WTC11 (cell line): Measurements from ENCODE around the gene NKX3-2. TPM values are rescaled to one million over a fixed set of nuclear protein-coding genes. Genes with fewer than 3 reads are reported as not detected.

Source experiments
- ATAC-seq: fragments of 200-7000 bp; cut with Tn5 transposase; 2 replicates; pipeline ENCODE4 v1.10.0; 2021; ENCODE audit warnings: mild to moderate bottlenecking, moderate library complexity
- CTCF ChIA-PET: fragments of 300-600 bp; sonication (Branson Sonifier 250); formaldehyde crosslinking; loops from one replicate; lab custom pipeline; 2021; ENCODE audit warnings: antibody characterized with exemption; lab: Charles Lee
- POLR2A ChIA-PET: fragments of 350-600 bp; sonication (Branson Sonifier 250); formaldehyde crosslinking; loops from one replicate; lab custom pipeline; 2021; ENCODE audit warnings: antibody characterized with exemption; lab: Charles Lee
- DNase-seq: peaks from one replicate; pipeline ENCODE4 v3.0.0; 2021; ENCODE audit warnings: low spot score
- H3K27ac Mint-ChIP-seq: 2 replicates; pipeline ENCODE4 v1.8.0; 2021; ENCODE audit warnings: mixed read lengths
- H3K27me3 Mint-ChIP-seq: 2 replicates; pipeline ENCODE4 v1.8.0; 2021; ENCODE audit warnings: low read depth, mild to moderate bottlenecking, moderate library complexity, mixed read lengths
- H3K36me3 Mint-ChIP-seq: 2 replicates; pipeline ENCODE4 v1.8.0; 2021; ENCODE audit warnings: mixed read lengths
- H3K4me1 Mint-ChIP-seq: 2 replicates; pipeline ENCODE4 v1.8.0; 2022; ENCODE audit warnings: mixed read lengths
- H3K4me3 Mint-ChIP-seq: 2 replicates; pipeline ENCODE4 v1.8.0; 2021; ENCODE audit warnings: mild to moderate bottlenecking, moderate library complexity, mixed read lengths
- H3K9me3 Mint-ChIP-seq: 2 replicates; pipeline ENCODE4 v1.8.0; 2021; ENCODE audit warnings: mixed read lengths
- ATF1 ChIP-seq: sonication (generic); formaldehyde crosslinking; IDR thresholded peaks from 2 replicates; pipeline ENCODE4 v1.8.1; 2023; ENCODE audit warnings: mild to moderate bottlenecking, moderate library complexity, missing genetic modification reagents
- CDX4 ChIP-seq: fragments of 250-450 bp; sonication (Bioruptor Pico); IDR thresholded peaks from 2 replicates; pipeline ENCODE4 v1.9.0; 2021; ENCODE audit warnings: moderate library complexity, mild to moderate bottlenecking, inconsistent platforms, borderline replicate concordance
- CREB1 ChIP-seq: sonication (generic); formaldehyde crosslinking; IDR thresholded peaks from 2 replicates; pipeline ENCODE4 v1.8.0; 2023; ENCODE audit warnings: mild to moderate bottlenecking, missing genetic modification reagents
- CTCF ChIP-seq: fragments of 200-600 bp; IDR thresholded peaks from 2 replicates; pipeline ENCODE4 v1.8.0; 2022; ENCODE audit warnings: antibody characterized with exemption
- EMX1 ChIP-seq: fragments of 250-450 bp; sonication (Bioruptor Pico); IDR thresholded peaks from 2 replicates; pipeline ENCODE4 v1.8.0; 2021; ENCODE audit warnings: mild to moderate bottlenecking
- FOXJ3 ChIP-seq: sonication (generic); formaldehyde crosslinking; IDR thresholded peaks from 2 replicates; pipeline ENCODE4 v1.9.0; 2021; ENCODE audit warnings: missing genetic modification reagents, mild to moderate bottlenecking, borderline replicate concordance
- FOXK1 ChIP-seq: sonication (generic); formaldehyde crosslinking; IDR thresholded peaks from 2 replicates; pipeline ENCODE4 v1.8.0; 2022; ENCODE audit warnings: mild to moderate bottlenecking, moderate library complexity, missing genetic modification reagents
- KAT7 ChIP-seq: sonication (generic); formaldehyde crosslinking; IDR thresholded peaks from 2 replicates; pipeline ENCODE4 v1.8.1; 2023; ENCODE audit warnings: missing genetic modification reagents, mild to moderate bottlenecking, borderline replicate concordance
- MXD4 ChIP-seq: fragments of 250-450 bp; sonication (Bioruptor Pico); IDR thresholded peaks from 2 replicates; pipeline ENCODE4 v1.8.0; 2021; ENCODE audit warnings: mild to moderate bottlenecking, moderate library complexity, borderline replicate concordance
- RELA ChIP-seq: sonication (generic); formaldehyde crosslinking; IDR thresholded peaks from 2 replicates; pipeline ENCODE4 v1.8.1; 2022; ENCODE audit warnings: missing genetic modification reagents, mild to moderate bottlenecking, borderline replicate concordance
- ZNF121 ChIP-seq: sonication (generic); formaldehyde crosslinking; IDR thresholded peaks from 2 replicates; pipeline ENCODE4 v1.8.0; 2023; ENCODE audit warnings: missing genetic modification reagents
- ZNF263 ChIP-seq: sonication (generic); formaldehyde crosslinking; IDR thresholded peaks from 2 replicates; pipeline ENCODE4 v1.8.1; 2022; ENCODE audit warnings: low read depth, mild to moderate bottlenecking, moderate library complexity, missing genetic modification reagents
- ZNF317 ChIP-seq: sonication (generic); formaldehyde crosslinking; IDR thresholded peaks from 2 replicates; pipeline ENCODE4 v1.8.1; 2023; ENCODE audit warnings: low read depth, mild to moderate bottlenecking, moderate library complexity, missing genetic modification reagents, borderline replicate concordance
- total RNA-seq: library from RNA; stranded (reverse); gene quantifications from 3 replicates; pipeline ENCODE4 v1.2.3, GENCODE V29; 2021
- TF ChIP-seq, protein P1 (sequence below): sonication (generic); formaldehyde crosslinking; IDR thresholded peaks from 2 replicates; pipeline ENCODE4 v1.8.0; 2023; ENCODE audit warnings: mild to moderate bottlenecking, missing genetic modification reagents
- TF ChIP-seq, protein P2 (sequence below): sonication (generic); formaldehyde crosslinking; IDR thresholded peaks from 2 replicates; pipeline ENCODE4 v1.8.1; 2023; ENCODE audit warnings: mild to moderate bottlenecking, missing genetic modification reagents, moderate library complexity
- TF ChIP-seq, protein P3 (sequence below): sonication (generic); formaldehyde crosslinking; IDR thresholded peaks from 2 replicates; pipeline ENCODE4 v1.8.1; 2022; ENCODE audit warnings: low read depth, missing genetic modification reagents, borderline replicate concordance
- TF ChIP-seq, protein P4 (sequence below): sonication (generic); formaldehyde crosslinking; IDR thresholded peaks from 2 replicates; pipeline ENCODE4 v1.8.0; 2022; ENCODE audit warnings: mild to moderate bottlenecking, missing genetic modification reagents
- TF ChIP-seq, protein P5 (sequence below): sonication (generic); formaldehyde crosslinking; IDR thresholded peaks from 2 replicates; pipeline ENCODE4 v1.8.0; 2022; ENCODE audit warnings: mild to moderate bottlenecking, missing genetic modification reagents

The NKX3-2 gene
- total RNA-seq, 1 experiment from 2014 or later, result 0.07 TPM

- no peak for TF ChIP-seq CDX4 (CRISPR knock-in tag)
- TF ChIP-seq FOXJ3 (CRISPR knock-in tag), result no peak
- TF ChIP-seq, protein P1, sequence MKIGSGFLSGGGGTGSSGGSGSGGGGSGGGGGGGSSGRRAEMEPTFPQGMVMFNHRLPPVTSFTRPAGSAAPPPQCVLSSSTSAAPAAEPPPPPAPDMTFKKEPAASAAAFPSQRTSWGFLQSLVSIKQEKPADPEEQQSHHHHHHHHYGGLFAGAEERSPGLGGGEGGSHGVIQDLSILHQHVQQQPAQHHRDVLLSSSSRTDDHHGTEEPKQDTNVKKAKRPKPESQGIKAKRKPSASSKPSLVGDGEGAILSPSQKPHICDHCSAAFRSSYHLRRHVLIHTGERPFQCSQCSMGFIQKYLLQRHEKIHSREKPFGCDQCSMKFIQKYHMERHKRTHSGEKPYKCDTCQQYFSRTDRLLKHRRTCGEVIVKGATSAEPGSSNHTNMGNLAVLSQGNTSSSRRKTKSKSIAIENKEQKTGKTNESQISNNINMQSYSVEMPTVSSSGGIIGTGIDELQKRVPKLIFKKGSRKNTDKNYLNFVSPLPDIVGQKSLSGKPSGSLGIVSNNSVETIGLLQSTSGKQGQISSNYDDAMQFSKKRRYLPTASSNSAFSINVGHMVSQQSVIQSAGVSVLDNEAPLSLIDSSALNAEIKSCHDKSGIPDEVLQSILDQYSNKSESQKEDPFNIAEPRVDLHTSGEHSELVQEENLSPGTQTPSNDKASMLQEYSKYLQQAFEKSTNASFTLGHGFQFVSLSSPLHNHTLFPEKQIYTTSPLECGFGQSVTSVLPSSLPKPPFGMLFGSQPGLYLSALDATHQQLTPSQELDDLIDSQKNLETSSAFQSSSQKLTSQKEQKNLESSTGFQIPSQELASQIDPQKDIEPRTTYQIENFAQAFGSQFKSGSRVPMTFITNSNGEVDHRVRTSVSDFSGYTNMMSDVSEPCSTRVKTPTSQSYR (CRISPR knock-in tag), result no peak
Measured at GRCh38 chr4:13534344-13535063, 9.8 kb downstream of the NKX3-2 start (continued).

DNA sequence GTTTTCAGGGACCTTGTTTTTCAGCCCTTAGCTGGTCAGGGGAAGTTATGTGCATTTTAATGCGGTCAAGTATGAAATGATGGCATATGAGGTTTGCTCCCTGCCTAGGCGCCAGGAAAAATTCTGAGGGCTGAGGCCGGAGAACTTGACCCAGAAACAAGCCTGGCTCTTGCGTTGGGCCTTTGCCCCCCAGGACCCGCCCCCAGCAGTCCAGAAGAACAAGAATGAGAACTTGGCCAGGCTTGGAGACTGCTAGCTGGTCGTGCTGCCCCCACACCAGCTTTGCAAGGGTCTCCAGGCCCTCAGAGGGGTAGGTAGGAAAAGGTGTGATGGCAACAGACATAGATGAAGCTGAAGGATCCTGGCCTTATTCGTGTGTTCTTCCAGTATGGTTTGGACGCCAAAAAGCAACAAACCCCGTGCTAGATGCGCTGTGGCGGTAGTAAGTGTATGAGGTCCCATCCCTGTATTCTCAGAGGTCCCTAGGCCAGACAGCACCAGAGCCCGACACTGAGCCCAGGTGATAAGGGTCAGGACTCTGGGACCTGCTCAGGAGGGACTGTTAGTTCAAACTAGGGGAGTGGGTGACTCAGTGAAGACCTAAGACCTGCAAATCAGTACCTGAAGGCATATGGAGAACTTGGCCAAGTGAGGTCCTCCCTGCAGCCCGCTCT lies 10.5 kb downstream of the NKX3-2 start:
- Mint-ChIP-seq H3K27me3 (peaks cover 100% of the 10 kb centered on the region), H3K4me3 (peak overlapping the region; percentile 22; the same call in 1 of the 2 replicates), H3K9me3 (no peaks in the 10 kb centered on the region), H3K27ac (no peak overlapping the region), H3K4me1 (peaks cover 93% of the 10 kb centered on the region), H3K36me3 (peaks cover 7% of the 10 kb centered on the region; the same call in 1 of the 2 replicates)
- ATAC-seq, result no peak
- DNase-seq, result no peak
- TF ChIP-seq, protein P2, sequence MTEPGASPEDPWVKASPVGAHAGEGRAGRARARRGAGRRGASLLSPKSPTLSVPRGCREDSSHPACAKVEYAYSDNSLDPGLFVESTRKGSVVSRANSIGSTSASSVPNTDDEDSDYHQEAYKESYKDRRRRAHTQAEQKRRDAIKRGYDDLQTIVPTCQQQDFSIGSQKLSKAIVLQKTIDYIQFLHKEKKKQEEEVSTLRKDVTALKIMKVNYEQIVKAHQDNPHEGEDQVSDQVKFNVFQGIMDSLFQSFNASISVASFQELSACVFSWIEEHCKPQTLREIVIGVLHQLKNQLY, result no peak
- TF ChIP-seq MXD4 (CRISPR knock-in tag) (no peak), RELA (CRISPR knock-in tag) (no peak)
- CTCF ChIA-PET, result interaction anchor here (1.0 to 1.7 kb wide), 7 partner anchors 8 to 103 kb away, joined by 3 to 9 read pairs (median 4); partner anchors contain the start of gene NKX3-2
- POLR2A ChIA-PET, result interaction anchor here (0.8 kb wide), 1 partner anchor 10 kb away, joined by 3 read pairs; no protein-coding TSS in a partner anchor

DNA sequence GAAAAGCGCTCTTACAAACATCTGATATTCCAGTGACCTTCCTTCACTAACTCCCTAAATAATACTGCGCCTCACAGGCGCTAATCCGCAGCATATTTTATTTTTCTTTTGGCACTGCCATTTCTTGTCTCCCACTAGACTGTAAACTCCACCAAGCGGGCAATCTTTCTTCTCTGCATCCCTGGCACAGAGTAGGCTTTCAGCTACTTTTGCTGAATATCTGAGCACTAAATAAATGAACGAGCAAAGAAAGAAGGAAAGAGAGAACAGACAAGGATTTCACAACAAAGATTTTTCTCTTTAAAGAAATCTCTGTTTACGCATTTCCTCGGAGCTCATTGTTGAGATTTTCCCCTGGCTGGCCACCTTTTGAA lies 12.7 kb downstream of the NKX3-2 start:
- H3K27me3 Mint-ChIP-seq, result peaks cover 100% of the 10 kb centered on the region
- H3K27ac Mint-ChIP-seq, result no peak overlapping the region
- no peaks in the 10 kb centered on the region for H3K9me3 Mint-ChIP-seq
- DNase-seq (no peak), ATAC-seq (no peak)
- peak overlapping the region; percentile 62 for H3K4me3 Mint-ChIP-seq
- H3K36me3 Mint-ChIP-seq, result 0 out of 2 replicates have a peak, but pooled peaks cover 3% of the 10 kb centered on the region
- peaks cover 87% of the 10 kb centered on the region for H3K4me1 Mint-ChIP-seq
- ChIA-PET POLR2A (interaction anchor here (1.0 kb wide), 1 partner anchor 48 kb away, joined by 3 read pairs; the partner anchor contains the start of gene RAB28), CTCF (interaction anchor here (0.7 to 5.8 kb wide), 8 partner anchors 9 to 123 kb away, joined by 3 to 55 read pairs (median 3); partner anchors contain the start of gene NKX3-2)
- TF ChIP-seq, protein P3, sequence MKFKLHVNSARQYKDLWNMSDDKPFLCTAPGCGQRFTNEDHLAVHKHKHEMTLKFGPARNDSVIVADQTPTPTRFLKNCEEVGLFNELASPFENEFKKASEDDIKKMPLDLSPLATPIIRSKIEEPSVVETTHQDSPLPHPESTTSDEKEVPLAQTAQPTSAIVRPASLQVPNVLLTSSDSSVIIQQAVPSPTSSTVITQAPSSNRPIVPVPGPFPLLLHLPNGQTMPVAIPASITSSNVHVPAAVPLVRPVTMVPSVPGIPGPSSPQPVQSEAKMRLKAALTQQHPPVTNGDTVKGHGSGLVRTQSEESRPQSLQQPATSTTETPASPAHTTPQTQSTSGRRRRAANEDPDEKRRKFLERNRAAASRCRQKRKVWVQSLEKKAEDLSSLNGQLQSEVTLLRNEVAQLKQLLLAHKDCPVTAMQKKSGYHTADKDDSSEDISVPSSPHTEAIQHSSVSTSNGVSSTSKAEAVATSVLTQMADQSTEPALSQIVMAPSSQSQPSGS (CRISPR knock-in tag), result no peak
- no peak for TF ChIP-seq ZNF121
- TF ChIP-seq, protein P4, sequence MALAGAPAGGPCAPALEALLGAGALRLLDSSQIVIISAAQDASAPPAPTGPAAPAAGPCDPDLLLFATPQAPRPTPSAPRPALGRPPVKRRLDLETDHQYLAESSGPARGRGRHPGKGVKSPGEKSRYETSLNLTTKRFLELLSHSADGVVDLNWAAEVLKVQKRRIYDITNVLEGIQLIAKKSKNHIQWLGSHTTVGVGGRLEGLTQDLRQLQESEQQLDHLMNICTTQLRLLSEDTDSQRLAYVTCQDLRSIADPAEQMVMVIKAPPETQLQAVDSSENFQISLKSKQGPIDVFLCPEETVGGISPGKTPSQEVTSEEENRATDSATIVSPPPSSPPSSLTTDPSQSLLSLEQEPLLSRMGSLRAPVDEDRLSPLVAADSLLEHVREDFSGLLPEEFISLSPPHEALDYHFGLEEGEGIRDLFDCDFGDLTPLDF (CRISPR knock-in tag), result no peak
- TF ChIP-seq EMX1, result no peak
- TF ChIP-seq CTCF, result no peak
- TF ChIP-seq ATF1 (CRISPR knock-in tag), result no peak
- no peak for TF ChIP-seq ZNF317 (CRISPR knock-in tag)
- TF ChIP-seq FOXK1 (CRISPR knock-in tag), result no peak
- no peak for TF ChIP-seq ZNF263 (CRISPR knock-in tag)
- TF ChIP-seq CREB1 (CRISPR knock-in tag), result no peak
- no peak for TF ChIP-seq KAT7
- TF ChIP-seq, protein P5, sequence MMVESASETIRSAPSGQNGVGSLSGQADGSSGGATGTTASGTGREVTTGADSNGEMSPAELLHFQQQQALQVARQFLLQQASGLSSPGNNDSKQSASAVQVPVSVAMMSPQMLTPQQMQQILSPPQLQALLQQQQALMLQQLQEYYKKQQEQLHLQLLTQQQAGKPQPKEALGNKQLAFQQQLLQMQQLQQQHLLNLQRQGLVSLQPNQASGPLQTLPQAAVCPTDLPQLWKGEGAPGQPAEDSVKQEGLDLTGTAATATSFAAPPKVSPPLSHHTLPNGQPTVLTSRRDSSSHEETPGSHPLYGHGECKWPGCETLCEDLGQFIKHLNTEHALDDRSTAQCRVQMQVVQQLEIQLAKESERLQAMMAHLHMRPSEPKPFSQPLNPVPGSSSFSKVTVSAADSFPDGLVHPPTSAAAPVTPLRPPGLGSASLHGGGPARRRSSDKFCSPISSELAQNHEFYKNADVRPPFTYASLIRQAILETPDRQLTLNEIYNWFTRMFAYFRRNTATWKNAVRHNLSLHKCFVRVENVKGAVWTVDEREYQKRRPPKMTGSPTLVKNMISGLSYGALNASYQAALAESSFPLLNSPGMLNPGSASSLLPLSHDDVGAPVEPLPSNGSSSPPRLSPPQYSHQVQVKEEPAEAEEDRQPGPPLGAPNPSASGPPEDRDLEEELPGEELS (CRISPR knock-in tag), result no peak
